ENCODE results near the gene CARD14.

The CARD14 gene

GRCh38 chr17:80204626-80205468 lies 35.0 kb downstream of the CARD14 start:
- no peak for TF ChIP-seq CTCF (IDR thresholded peaks at IDR 0.05; ENCODE audit: low read depth, low read length, missing control alignments)
- in situ Hi-C loops (cut with HindIII; ENCODE audit: low sequenced_read_pairs): no loop called here
- no peak for DNase-seq (ENCODE audit: low read depth)
- H3K4me3 ChIP-seq (ENCODE audit: low read depth, low read length): no peak overlapping the region

- in situ Hi-C loops (cut with HindIII; ENCODE audit: low sequenced_read_pairs): no loop called here
- TF ChIP-seq CTCF (IDR thresholded peaks at IDR 0.05; ENCODE audit: low read depth, low read length, missing control alignments): no peak
- no peak for DNase-seq (ENCODE audit: low read depth)
- no peak overlapping the region for H3K4me3 ChIP-seq (ENCODE audit: low read depth, low read length)
These were observed 36.0 kb downstream of the CARD14 start for GRCh38 chr17:80205811-80206210.

DNA sequence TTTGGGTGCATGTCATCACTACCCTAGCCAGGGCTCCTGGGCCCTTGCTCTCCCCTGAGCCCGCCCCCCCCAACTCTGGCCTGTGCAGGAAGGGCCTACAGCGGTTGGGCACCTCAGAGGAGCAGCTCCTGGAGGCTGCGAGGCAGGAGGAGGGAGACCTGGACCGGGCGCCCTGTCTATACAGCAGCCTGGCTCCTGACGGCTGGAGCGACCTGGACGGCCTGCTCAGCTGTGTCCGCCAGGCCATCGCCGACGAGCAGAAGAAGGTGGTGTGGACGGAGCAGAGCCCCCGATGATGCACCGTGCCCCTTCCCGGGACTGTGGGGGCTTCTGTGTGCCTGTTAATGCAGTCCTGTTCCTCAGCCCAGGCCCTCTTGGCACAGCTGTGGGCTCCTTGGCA lies 38.2 kb downstream of the CARD14 start:
- H3K4me3 ChIP-seq (ENCODE audit: low read depth, low read length): no peak overlapping the region
- no peak for DNase-seq (ENCODE audit: low read depth)
- TF ChIP-seq CTCF (IDR thresholded peaks at IDR 0.05; ENCODE audit: low read depth, low read length, missing control alignments): no peak
- in situ Hi-C loops (cut with HindIII; ENCODE audit: low sequenced_read_pairs): no loop called here

DNA sequence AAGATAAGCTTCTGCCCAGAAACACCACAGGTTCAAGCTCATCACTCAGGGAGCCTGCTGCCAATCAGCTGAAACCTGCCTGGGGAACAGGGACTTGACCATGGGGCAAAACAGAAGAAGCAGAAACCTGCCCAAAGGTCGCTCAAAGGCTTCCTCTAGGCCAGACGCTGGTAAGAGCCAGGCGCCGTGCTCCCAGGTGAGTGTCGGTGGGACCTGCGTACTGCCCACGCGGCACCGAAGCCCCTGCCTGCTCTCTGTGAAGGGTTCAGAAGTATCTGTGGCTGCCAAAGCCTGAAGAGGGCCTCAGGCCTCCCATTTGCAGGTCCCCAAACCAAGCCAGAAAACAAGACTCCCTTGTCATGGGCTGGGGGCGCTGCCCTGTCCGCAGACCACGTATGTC lies 39.9 kb downstream of the CARD14 start:
- no peak overlapping the region for H3K4me3 ChIP-seq (ENCODE audit: low read depth, low read length)
- TF ChIP-seq CTCF (IDR thresholded peaks at IDR 0.05; ENCODE audit: low read depth, low read length, missing control alignments): no peak
- in situ Hi-C loops (cut with HindIII; ENCODE audit: low sequenced_read_pairs): no loop called here
- no peak for DNase-seq (ENCODE audit: low read depth)

DNA sequence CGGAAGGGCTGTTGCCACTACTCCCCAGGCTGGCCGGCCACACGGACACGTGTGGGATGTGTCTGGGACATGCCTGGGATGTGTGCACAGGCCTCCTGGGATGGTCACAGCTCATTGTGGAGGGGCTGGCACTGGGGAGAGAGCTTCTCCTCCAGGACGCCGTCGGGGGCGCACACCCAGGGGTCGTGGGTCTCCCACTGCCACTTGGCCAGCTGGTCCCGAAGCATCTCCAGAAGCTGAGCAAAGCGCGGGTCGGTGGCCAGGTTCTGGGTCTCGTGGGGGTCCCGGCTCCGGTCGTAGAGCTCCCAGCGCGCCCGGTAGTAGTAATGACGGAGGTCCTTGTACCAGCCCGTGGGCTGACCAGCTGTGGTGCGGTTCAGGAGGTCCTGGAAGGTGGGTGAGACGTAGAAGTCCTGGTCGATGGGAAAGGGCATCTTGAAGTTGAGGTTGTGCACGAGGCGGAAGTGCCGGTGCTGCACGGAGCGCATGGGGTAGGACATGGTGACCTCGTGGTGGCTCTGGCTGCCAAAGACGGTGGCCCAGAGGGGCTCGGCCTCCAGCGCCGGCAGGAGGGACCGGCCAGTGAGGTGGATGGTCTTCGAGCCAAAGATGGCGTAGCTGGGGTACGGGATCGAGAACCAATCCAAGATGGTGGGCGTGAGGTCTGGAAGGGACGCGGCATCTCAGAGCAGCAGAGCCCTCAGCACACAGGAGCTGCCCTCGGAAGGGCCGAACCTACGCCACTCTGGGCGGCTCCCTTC lies 40.7 kb downstream of the CARD14 start:
- no peak for TF ChIP-seq CTCF (IDR thresholded peaks at IDR 0.05; ENCODE audit: low read depth, low read length, missing control alignments)
- DNase-seq (ENCODE audit: low read depth): no peak
- in situ Hi-C loops (cut with HindIII; ENCODE audit: low sequenced_read_pairs): no loop called here
- no peak overlapping the region for H3K4me3 ChIP-seq (ENCODE audit: low read depth, low read length)

GRCh38 chr17:80212109-80212508 lies 42.3 kb downstream of the CARD14 start:
- no peak overlapping the region for H3K4me3 ChIP-seq (ENCODE audit: low read depth, low read length)
- DNase-seq (ENCODE audit: low read depth): no peak
- no peak for TF ChIP-seq CTCF (IDR thresholded peaks at IDR 0.05; ENCODE audit: low read depth, low read length, missing control alignments)
- in situ Hi-C loops (cut with HindIII; ENCODE audit: low sequenced_read_pairs): no loop called here

Data from astrocyte of the cerebellum (primary cell).